ENCODE measurements around the gene RBCK1. TPM values are rescaled to one million over a fixed set of nuclear protein-coding genes. Genes with fewer than 3 reads are reported as not detected.
"Not testable (repeated sequence)": the region's sequence is repeated elsewhere in the genome, so short reads cannot be mapped to it uniquely, and the experiment has no call there.

The RBCK1 gene
- polyA plus RNA-seq, 1 donor from 2014 or later, result 38.4 TPM

DNA sequence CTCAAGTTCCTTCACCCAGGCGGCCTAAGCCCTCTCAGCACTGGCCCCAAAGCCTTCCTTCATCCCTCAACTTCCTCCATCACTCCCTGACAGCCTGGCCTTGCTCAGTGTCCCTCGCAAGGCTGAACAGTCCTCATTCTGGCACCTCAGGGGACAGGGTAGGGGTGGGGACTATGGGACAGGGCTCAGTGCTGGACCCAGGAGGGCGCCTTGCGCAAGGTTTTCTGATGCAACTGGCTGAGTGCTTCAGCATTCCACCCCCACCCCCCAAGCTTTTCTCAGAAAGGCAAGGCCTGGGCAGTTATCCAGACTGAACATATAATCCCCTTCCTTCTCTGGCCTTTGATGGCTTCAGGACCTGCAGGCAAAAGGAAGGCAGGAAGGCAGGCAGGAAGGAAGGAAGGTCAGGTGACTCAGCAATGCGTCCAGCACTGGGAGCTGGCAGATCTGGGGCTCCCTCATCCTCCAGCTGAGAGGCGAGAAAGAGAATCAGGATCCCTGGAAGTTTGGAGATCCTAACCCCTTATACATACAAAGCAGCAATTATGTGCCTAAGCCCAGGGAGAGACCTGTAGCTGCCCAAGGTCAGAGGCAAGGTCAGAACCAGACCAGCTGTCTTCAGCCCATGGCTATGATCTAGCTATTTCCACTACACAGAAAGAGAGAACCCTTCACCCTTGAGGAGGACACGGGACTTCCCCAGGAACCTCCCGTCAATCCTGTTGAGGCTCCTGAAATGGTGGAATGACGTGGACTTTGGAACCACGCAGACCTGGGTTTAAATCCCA lies 36.1 kb upstream of the RBCK1 start:
- Histone ChIP-seq H3K9me2 (ENCODE audit: insufficient read depth, low read length) (no peaks in the 10 kb centered on the region), H3K9ac (ENCODE audit: low read length) (no peak overlapping the region), H3K4me2 (ENCODE audit: low read length) (no peak overlapping the region), H3F3A (ENCODE audit: insufficient read depth, low read length, poor library complexity, severe bottlenecking) (no peaks in the 10 kb centered on the region), H3K27ac (ENCODE audit: low read length) (no peak overlapping the region), H3K79me2 (replicated peaks; ENCODE audit: insufficient read depth, low read length) (no peaks in the 10 kb centered on the region), H3K36me3 (ENCODE audit: insufficient read depth, low read length) (no peaks in the 10 kb centered on the region), H4K20me1 (ENCODE audit: insufficient read depth) (no peaks in the 10 kb centered on the region), H2AFZ (ENCODE audit: low read depth, low read length) (no peak overlapping the region), H3K27me3 (ENCODE audit: insufficient read depth, low read depth, low read length) (no peaks in the 10 kb centered on the region), H3K9me3 (ENCODE audit: low read length) (no peaks in the 10 kb centered on the region), H3K4me3 (ENCODE audit: low read length) (no peak overlapping the region)
- no peak for TF ChIP-seq RAD21 (conservative IDR thresholded peaks at IDR 0.05)
- TF ChIP-seq TAF1 (IDR thresholded peaks at IDR 0.05; ENCODE audit: low read depth), result no peak
- no peak for TF ChIP-seq POLR2AphosphoS5 (IDR thresholded peaks at IDR 0.05)
- TF ChIP-seq EZH2 (IDR thresholded peaks at IDR 0.05; ENCODE audit: borderline replicate concordance, insufficient read depth, low read length, poor library complexity, severe bottlenecking), result no peak
- TF ChIP-seq, protein P1, sequence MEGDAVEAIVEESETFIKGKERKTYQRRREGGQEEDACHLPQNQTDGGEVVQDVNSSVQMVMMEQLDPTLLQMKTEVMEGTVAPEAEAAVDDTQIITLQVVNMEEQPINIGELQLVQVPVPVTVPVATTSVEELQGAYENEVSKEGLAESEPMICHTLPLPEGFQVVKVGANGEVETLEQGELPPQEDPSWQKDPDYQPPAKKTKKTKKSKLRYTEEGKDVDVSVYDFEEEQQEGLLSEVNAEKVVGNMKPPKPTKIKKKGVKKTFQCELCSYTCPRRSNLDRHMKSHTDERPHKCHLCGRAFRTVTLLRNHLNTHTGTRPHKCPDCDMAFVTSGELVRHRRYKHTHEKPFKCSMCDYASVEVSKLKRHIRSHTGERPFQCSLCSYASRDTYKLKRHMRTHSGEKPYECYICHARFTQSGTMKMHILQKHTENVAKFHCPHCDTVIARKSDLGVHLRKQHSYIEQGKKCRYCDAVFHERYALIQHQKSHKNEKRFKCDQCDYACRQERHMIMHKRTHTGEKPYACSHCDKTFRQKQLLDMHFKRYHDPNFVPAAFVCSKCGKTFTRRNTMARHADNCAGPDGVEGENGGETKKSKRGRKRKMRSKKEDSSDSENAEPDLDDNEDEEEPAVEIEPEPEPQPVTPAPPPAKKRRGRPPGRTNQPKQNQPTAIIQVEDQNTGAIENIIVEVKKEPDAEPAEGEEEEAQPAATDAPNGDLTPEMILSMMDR (IDR thresholded peaks at IDR 0.05; ENCODE audit: poor library complexity, severe bottlenecking), result no peak
- TF ChIP-seq SMC3 (conservative IDR thresholded peaks at IDR 0.05; ENCODE audit: poor library complexity), result no peak
- TF ChIP-seq EP300 (conservative IDR thresholded peaks at IDR 0.05; ENCODE audit: poor library complexity, severe bottlenecking), result no peak
- TF ChIP-seq, protein P2, sequence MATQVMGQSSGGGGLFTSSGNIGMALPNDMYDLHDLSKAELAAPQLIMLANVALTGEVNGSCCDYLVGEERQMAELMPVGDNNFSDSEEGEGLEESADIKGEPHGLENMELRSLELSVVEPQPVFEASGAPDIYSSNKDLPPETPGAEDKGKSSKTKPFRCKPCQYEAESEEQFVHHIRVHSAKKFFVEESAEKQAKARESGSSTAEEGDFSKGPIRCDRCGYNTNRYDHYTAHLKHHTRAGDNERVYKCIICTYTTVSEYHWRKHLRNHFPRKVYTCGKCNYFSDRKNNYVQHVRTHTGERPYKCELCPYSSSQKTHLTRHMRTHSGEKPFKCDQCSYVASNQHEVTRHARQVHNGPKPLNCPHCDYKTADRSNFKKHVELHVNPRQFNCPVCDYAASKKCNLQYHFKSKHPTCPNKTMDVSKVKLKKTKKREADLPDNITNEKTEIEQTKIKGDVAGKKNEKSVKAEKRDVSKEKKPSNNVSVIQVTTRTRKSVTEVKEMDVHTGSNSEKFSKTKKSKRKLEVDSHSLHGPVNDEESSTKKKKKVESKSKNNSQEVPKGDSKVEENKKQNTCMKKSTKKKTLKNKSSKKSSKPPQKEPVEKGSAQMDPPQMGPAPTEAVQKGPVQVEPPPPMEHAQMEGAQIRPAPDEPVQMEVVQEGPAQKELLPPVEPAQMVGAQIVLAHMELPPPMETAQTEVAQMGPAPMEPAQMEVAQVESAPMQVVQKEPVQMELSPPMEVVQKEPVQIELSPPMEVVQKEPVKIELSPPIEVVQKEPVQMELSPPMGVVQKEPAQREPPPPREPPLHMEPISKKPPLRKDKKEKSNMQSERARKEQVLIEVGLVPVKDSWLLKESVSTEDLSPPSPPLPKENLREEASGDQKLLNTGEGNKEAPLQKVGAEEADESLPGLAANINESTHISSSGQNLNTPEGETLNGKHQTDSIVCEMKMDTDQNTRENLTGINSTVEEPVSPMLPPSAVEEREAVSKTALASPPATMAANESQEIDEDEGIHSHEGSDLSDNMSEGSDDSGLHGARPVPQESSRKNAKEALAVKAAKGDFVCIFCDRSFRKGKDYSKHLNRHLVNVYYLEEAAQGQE (IDR thresholded peaks at IDR 0.05; ENCODE audit: borderline replicate concordance), result no peak
- TF ChIP-seq MXI1 (conservative IDR thresholded peaks at IDR 0.05; ENCODE audit: poor library complexity, severe bottlenecking), result no peak

DNA sequence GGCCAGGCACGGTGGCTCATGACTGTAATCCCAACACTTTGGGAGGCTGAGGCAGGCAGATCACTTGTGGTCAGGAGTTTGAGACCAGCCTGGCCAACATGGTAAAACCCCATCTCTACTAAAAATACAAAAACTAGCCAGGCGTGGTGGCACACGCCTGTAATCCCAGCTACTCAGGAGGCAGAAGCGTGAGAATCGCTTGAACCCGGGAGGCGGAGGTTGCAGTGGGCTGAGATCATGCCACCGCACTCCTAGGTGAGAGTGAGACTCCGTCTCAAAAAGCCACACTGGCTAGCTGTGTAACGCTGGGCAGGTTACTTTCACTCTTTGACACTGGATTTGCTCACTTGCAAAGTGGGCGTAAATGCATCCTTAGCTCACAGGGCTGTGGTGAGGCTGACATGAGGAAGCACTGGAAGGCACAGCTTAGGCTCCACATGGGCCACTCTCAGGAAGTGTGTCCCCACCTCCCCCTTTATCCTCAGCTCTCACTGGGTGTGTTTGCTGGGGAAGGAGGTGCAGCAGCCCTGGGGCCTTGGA lies 35.5 kb upstream of the RBCK1 start:
- H3K36me3 ChIP-seq (ENCODE audit: insufficient read depth, low read length); H2AFZ ChIP-seq (ENCODE audit: low read depth, low read length); H3F3A ChIP-seq (ENCODE audit: insufficient read depth, low read length, poor library complexity, severe bottlenecking); H3K9ac ChIP-seq (ENCODE audit: low read length); H3K27me3 ChIP-seq (ENCODE audit: insufficient read depth, low read depth, low read length); H4K20me1 ChIP-seq (ENCODE audit: insufficient read depth); H3K79me2 ChIP-seq (replicated peaks; ENCODE audit: insufficient read depth, low read length); H3K9me2 ChIP-seq (ENCODE audit: insufficient read depth, low read length); H3K9me3 ChIP-seq (ENCODE audit: low read length); H3K4me3 ChIP-seq (ENCODE audit: low read length); H3K27ac ChIP-seq (ENCODE audit: low read length); H3K4me2 ChIP-seq (ENCODE audit: low read length): not testable (repeated sequence)

All from neural cell (in vitro differentiated cells).